ENCODE data around the gene CYP3A4.
"Not testable (repeated sequence)": the region's sequence is repeated elsewhere in the genome, so short reads cannot be mapped to it uniquely, and the experiment has no call there.

Gene CYP3A4

DNA sequence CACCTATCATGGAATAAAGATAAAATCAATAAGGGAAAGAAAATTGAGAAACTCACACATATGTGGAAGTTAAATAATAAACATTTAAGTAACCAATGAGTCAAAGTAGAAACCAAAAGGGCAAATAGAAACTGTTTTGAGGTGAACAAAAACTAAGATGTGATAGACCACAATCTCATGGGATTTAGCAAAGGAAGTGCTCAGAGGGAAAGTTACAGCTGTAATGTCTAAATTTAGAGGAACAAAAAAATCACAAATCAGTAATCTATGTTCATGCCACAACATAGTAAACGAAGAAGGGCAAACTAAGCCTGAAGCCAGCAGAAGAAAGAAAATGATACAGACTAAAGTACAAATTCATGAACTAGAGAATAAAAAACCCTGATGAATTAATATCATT is 16.3 kb downstream of the CYP3A4 start:
- H3K27me3 Mint-ChIP-seq (ENCODE audit: low read depth, poor library complexity), result peaks cover 17% of the 10 kb centered on the region
- no peaks in the 10 kb centered on the region for H3K36me3 Mint-ChIP-seq (ENCODE audit: low read depth)
- no peak for DNase-seq
- TF ChIP-seq, protein P1, sequence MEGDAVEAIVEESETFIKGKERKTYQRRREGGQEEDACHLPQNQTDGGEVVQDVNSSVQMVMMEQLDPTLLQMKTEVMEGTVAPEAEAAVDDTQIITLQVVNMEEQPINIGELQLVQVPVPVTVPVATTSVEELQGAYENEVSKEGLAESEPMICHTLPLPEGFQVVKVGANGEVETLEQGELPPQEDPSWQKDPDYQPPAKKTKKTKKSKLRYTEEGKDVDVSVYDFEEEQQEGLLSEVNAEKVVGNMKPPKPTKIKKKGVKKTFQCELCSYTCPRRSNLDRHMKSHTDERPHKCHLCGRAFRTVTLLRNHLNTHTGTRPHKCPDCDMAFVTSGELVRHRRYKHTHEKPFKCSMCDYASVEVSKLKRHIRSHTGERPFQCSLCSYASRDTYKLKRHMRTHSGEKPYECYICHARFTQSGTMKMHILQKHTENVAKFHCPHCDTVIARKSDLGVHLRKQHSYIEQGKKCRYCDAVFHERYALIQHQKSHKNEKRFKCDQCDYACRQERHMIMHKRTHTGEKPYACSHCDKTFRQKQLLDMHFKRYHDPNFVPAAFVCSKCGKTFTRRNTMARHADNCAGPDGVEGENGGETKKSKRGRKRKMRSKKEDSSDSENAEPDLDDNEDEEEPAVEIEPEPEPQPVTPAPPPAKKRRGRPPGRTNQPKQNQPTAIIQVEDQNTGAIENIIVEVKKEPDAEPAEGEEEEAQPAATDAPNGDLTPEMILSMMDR (IDR thresholded peaks at IDR 0.05), result no peak
- no peak overlapping the region for H3K27ac Mint-ChIP-seq
- no peaks in the 10 kb centered on the region for H3K4me1 Mint-ChIP-seq
- H3K4me3 Mint-ChIP-seq, result no peak overlapping the region
- H3K9me3 Mint-ChIP-seq, result no peaks in the 10 kb centered on the region

DNA sequence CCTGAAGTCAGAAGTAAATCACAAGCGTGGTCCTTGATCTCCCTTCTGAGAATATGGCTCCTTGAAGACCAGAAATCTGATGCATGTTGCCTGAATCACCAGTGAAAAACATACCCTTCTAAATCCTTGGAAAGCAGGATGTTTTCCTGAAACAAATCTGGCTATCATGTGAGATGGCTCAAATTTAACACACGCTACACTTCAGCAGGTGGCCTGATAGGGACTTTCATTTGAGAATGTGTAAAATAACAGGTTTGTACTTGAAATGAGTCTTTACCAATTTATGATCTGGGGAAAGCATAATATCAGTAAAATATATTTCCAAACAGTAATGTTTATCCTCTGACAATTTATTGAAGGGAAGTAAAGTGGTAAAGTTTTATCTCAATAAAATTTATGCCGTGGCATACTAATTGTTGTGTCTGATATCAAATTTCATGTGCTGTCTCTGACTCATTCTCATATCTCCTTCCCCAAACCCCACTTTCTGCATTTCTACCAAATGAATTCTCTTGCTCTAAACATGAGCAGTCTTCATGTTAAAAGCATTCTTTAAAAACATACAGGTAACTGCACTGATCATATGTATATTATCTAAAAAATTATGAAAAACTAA is 17.4 kb downstream of the CYP3A4 start:
- Mint-ChIP-seq H3K9me3 (no peaks in the 10 kb centered on the region), H3K4me1 (no peaks in the 10 kb centered on the region), H3K36me3 (ENCODE audit: low read depth) (no peaks in the 10 kb centered on the region), H3K27ac (no peak overlapping the region), H3K4me3 (no peak overlapping the region), H3K27me3 (ENCODE audit: low read depth, poor library complexity) (peaks cover 19% of the 10 kb centered on the region)
- DNase-seq, result no peak
- TF ChIP-seq, protein P1 (IDR thresholded peaks at IDR 0.05), result no peak

DNA sequence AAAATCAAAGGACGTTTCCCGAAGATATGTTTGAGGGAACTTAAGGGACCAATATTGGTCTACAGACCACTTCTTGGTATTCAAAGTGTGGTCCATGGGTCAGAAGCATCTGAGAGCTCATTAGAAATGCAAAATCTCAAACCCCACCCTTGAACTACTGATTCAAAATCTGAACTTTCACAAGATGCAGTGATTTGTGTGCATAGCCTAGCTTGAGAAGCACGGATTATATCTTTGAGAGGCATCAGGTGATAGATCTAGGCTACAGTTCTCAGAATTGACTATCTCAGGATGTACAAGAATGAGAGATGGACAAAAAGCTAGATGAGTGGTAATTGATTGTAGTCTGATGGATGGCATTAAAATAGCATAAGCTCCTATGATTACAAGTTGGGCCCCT is 19.5 kb downstream of the CYP3A4 start:
- H3K36me3 Mint-ChIP-seq (ENCODE audit: low read depth), result no peaks in the 10 kb centered on the region
- DNase-seq, result no peak
- TF ChIP-seq, protein P1 (IDR thresholded peaks at IDR 0.05), result no peak
- H3K4me3 Mint-ChIP-seq, result no peak overlapping the region
- H3K4me1 Mint-ChIP-seq, result no peaks in the 10 kb centered on the region
- H3K9me3 Mint-ChIP-seq, result no peaks in the 10 kb centered on the region
- H3K27ac Mint-ChIP-seq, result no peak overlapping the region
- H3K27me3 Mint-ChIP-seq (ENCODE audit: low read depth, poor library complexity), result peaks cover 13% of the 10 kb centered on the region

DNA sequence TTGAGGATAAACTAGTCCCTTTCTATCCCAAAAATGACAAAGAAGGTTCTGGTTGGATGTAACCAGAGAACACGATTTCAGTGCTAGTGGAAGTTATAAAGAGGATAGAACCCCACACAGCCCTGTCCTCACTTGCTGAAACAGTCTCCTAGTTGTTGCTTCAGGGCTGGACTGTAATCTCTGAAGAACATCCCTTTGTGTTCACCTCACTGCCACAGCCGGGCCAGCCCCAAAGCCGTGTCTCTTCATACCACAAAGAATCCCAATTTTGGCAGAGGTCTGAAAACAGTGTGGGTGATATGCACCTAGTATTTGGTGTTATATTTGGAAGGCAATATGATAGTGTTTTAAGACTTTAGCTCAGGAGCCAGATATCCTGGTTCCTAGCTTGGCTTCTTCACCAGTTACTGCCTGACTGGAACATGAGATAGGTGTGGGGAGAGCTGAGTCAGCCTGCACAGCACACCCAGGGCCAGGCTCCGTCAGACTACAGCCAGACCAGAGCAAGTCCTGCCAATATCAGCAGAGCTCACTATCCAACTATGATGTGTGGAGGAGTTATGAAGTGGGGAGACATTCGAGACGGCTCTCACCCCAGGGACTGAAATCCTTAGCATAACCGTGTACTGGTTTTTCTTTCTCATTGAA is 21.2 kb downstream of the CYP3A4 start:
- DNase-seq, result no peak
- H3K27ac Mint-ChIP-seq, result no peak overlapping the region

DNA sequence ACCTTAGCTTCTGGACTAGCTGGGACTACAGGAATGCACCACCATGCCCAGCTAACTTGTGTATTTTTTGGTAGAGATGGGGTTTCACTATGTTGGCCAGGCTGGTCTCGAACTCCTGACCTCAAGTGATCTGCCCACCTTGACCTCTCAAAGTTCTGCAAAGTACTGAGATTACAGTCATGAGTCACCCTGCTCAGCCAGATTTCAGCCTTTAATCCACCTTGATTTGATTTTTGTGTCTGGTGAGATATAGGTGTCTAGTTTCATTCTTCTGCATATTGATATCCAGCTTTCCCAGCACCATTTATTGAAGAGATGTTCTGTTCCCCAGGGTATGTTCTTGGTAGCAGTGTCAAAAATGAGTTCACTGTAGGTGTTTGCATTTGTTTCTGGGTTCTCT is 28.9 kb downstream of the CYP3A4 start:
- no peaks in the 10 kb centered on the region for H3K36me3 Mint-ChIP-seq (ENCODE audit: low read depth)
- DNase-seq, result no peak
- H3K27ac Mint-ChIP-seq, result no peak overlapping the region
- peaks cover 18% of the 10 kb centered on the region for H3K9me3 Mint-ChIP-seq
- H3K27me3 Mint-ChIP-seq (ENCODE audit: low read depth, poor library complexity), result peaks cover 15% of the 10 kb centered on the region
- H3K4me1 Mint-ChIP-seq, result peaks cover 20% of the 10 kb centered on the region
- H3K4me3 Mint-ChIP-seq, result no peak overlapping the region
- TF ChIP-seq, protein P1 (IDR thresholded peaks at IDR 0.05), result no peak

More for the DNA sequence above, 21.2 kb downstream of the CYP3A4 start:
- Mint-ChIP-seq H3K9me3 (no peaks in the 10 kb centered on the region), H3K4me1 (no peaks in the 10 kb centered on the region), H3K27me3 (ENCODE audit: low read depth, poor library complexity) (peaks cover 12% of the 10 kb centered on the region), H3K4me3 (no peak overlapping the region), H3K36me3 (ENCODE audit: low read depth) (no peaks in the 10 kb centered on the region)
- TF ChIP-seq, protein P1 (IDR thresholded peaks at IDR 0.05), result no peak

DNA sequence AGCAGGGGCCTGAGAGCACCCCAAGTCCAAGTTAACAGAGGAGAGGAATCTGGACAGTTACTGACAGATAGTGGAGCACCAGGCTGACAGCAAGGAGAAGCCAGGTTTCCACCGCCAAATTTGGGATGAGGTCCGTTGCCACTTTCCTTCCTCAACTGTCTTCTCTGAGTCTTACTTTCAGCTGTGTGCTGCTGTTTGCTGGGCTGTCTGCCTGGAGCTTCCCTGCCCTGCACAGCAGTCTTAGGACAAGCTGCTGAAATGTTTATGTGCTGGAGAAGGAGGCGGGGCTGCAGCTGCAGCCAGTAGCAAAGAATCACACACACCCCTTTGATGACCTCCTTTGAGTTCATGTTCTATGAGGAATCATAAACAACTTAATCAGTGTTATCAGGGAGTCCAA is 31.6 kb downstream of the CYP3A4 start:
- Mint-ChIP-seq H3K36me3 (ENCODE audit: low read depth) (no peaks in the 10 kb centered on the region), H3K4me1 (peaks cover 35% of the 10 kb centered on the region), H3K27ac (no peak overlapping the region), H3K9me3 (peaks cover 18% of the 10 kb centered on the region), H3K4me3 (no peak overlapping the region), H3K27me3 (ENCODE audit: low read depth, poor library complexity) (peaks cover 15% of the 10 kb centered on the region)
- TF ChIP-seq, protein P1 (IDR thresholded peaks at IDR 0.05), result no peak
- no peak for DNase-seq

DNA sequence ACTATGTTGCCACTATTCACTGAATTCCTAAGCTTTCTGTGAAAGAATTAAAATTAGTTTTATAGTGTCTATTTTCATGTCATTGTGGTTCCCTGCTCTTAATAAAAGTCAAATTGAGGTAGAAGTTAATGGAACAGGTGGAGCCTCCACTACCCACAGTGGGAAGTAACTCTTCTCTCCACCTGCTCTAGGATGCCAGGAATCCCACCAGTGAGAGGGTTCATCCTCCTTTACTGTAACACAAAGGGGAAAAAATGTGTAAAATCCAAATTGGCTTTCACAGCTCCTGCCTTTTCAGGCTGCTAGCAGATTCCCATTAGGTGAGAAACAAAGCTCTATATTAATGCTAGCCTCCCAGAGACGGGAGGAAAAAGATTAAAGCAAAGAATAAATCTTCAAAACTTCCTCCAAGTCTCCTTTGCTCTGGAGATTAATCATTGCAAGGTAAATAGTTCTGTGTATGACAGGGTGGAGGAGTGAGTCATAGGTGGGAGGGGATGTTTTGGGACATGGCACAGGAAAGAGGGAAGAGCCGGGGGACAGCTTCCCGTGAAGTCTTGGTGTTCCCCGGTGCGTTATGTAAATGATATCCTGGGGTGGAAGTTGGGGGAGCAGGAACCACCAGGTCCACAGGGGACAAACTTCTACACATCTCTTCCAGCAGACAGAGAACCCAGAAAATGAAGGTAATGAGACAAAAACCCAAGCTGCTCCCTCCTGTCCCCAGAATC is 32.5 kb downstream of the CYP3A4 start:
- Mint-ChIP-seq H3K9me3 (peaks cover 18% of the 10 kb centered on the region), H3K27me3 (ENCODE audit: low read depth, poor library complexity) (peaks cover 11% of the 10 kb centered on the region), H3K4me1 (peaks cover 35% of the 10 kb centered on the region)
- not testable (repeated sequence) for H3K4me3 Mint-ChIP-seq; DNase-seq; H3K27ac Mint-ChIP-seq; H3K36me3 Mint-ChIP-seq (ENCODE audit: low read depth)
